CD4-positive, alpha-beta T cell (primary cell): ENCODE measurements around the gene ERP44. TPM values are rescaled to one million over a fixed set of nuclear protein-coding genes. Genes with fewer than 3 reads are reported as not detected.

Experiments
- ATAC-seq: fragments of 200-7000 bp; cut with Tn5 transposase; one replicate; pipeline ENCODE4 v1.10.0; 2022; ENCODE audit warnings: mild to moderate bottlenecking; ENCODE audit not compliant: poor library complexity
- CTCF ChIA-PET: fragments of 350-600 bp; sonication (Branson Sonifier 250); formaldehyde crosslinking; loops from one replicate; lab custom pipeline; 2021; ENCODE audit warnings: antibody characterized with exemption, inconsistent platforms; lab: Charles Lee
- POLR2A ChIA-PET: fragments of 350-600 bp; sonication (Branson Sonifier 250); formaldehyde crosslinking; loops from one replicate; lab custom pipeline; 2021; ENCODE audit warnings: antibody characterized with exemption, inconsistent platforms; lab: Charles Lee
- DNase-seq, 14 experiments: peaks; one replicate each; pipeline ENCODE4 v3.0.0-alpha.2; 2013 to 2020; ENCODE audit warnings: mixed read lengths in 2 of 14
- H3K27ac ChIP-seq, 2 donors: one replicate each; pipeline versions ENCODE4 v1.5.1 to v1.7.0; 2013; ENCODE audit warnings: low read length in 2 of 2, low read depth in 1 of 2, mild to moderate bottlenecking in 1 of 2
- H3K27me3 ChIP-seq, 2 experiments: 1 replicate in 1 of 2; 2 replicates in 1 of 2; pipeline versions ENCODE4 v1.6.1 to v1.7.0; 2013; ENCODE audit warnings: low read length in 2 of 2, control low read depth in 1 of 2, mild to moderate bottlenecking in 1 of 2, moderate library complexity in 1 of 2; ENCODE audit not compliant: insufficient read depth in 2 of 2, control insufficient read depth in 1 of 2
- H3K36me3 ChIP-seq: one replicate; pipeline ENCODE4 v1.6.1; 2013; ENCODE audit warnings: low read length, control low read depth; ENCODE audit not compliant: insufficient read depth
- H3K4me1 ChIP-seq: one replicate; pipeline ENCODE4 v1.6.1; 2013; ENCODE audit warnings: low read length, control low read depth; ENCODE audit not compliant: insufficient read depth
- H3K4me3 ChIP-seq: one replicate; pipeline ENCODE4 v1.5.1; 2013; ENCODE audit warnings: mild to moderate bottlenecking, low read length, moderate library complexity
- H3K9me3 ChIP-seq, 2 experiments: 1 replicate in 1 of 2; 2 replicates in 1 of 2; pipeline versions ENCODE4 v1.6.1 to v1.7.0; 2013; ENCODE audit warnings: low read length in 2 of 2, mild to moderate bottlenecking in 2 of 2, control low read depth in 1 of 2, moderate library complexity in 1 of 2; ENCODE audit not compliant: control insufficient read depth in 1 of 2, insufficient read depth in 1 of 2
- H3K27ac Mint-ChIP-seq: one replicate; pipeline ENCODE4 v1.8.0; 2020; ENCODE audit warnings: mixed read lengths
- H3K27me3 Mint-ChIP-seq: one replicate; pipeline ENCODE4 v1.8.0; 2021; ENCODE audit warnings: mixed read lengths
- H3K36me3 Mint-ChIP-seq: one replicate; pipeline ENCODE4 v1.8.0; 2021; ENCODE audit warnings: low read depth, mixed read lengths
- H3K4me1 Mint-ChIP-seq: one replicate; pipeline ENCODE4 v1.8.0; 2021; ENCODE audit warnings: low read depth, mixed read lengths
- H3K4me3 Mint-ChIP-seq: one replicate; pipeline ENCODE4 v1.8.0; 2020; ENCODE audit warnings: mild to moderate bottlenecking, mixed read lengths
- H3K9me3 Mint-ChIP-seq: one replicate; pipeline ENCODE4 v1.8.0; 2020; ENCODE audit warnings: mixed read lengths
- intact Hi-C, 2 experiments: fragments of 100-400 bp; cut with DNase I in 1 of 2; cut with micrococcal nuclease in 1 of 2; formaldehyde crosslinking; loops; one replicate each; pipeline versions ENCODE4 v1.15.1 to v1.9.0; 2023 to 2025; cut with DNase I, micrococcal nuclease
- total RNA-seq, 174 experiments: library from RNA in 2 of 174; stranded (reverse) in 2 of 174; gene quantifications; one replicate each; pipeline ENCODE4 v1.2.3 and lab custom pipeline; 2021 to 2026
- TF ChIP-seq, protein P1 (sequence below): fragments of 200-600 bp; IDR thresholded peaks from one replicate; pipeline ENCODE4 v1.8.0; 2022; ENCODE audit warnings: antibody characterized with exemption, mild to moderate bottlenecking

Gene ERP44
- total RNA-seq, 2 experiments from 2014 or later = 6.8 to 7.1 TPM

DNA sequence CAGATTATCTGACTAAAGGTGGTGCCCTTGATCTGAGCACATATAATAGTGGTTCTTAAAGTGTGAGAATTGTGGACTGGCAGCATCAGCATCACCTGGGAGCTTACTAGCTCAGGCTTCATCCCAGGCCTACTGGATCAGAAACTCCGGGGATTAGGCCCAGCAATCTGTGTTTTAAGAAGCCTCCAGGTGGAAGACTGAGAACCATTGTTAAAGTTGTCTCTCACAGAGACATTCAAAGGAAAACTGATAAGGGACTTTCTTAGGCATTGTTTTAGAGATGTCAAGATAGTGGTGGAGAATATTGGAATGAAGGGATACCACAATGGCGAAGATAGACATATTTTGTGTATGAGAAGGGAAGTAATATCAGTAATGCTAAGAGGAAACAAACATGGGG, 132.8 kb downstream of the ERP44 start:
- Mint-ChIP-seq H3K9me3 (no peaks in the 10 kb centered on the region), H3K27ac (no peak overlapping the region), H3K4me1 (no peaks in the 10 kb centered on the region), H3K27me3 (no peaks in the 10 kb centered on the region), H3K4me3 (no peak overlapping the region), H3K36me3 (peaks cover 83% of the 10 kb centered on the region)
- H3K4me3 ChIP-seq = no peak overlapping the region
- intact Hi-C loops = no loop called here
- no peaks in the 10 kb centered on the region for H3K27me3 ChIP-seq
- H3K4me1 ChIP-seq = no peaks in the 10 kb centered on the region
- POLR2A ChIA-PET = no interaction called here
- H3K36me3 ChIP-seq = peaks cover 52% of the 10 kb centered on the region
- H3K9me3 ChIP-seq = no peaks in the 10 kb centered on the region
- CTCF ChIA-PET = no interaction called here
- DNase-seq (no peak), ATAC-seq (no peak)
- H3K27ac ChIP-seq = no peak overlapping the region
- TF ChIP-seq, protein P1, sequence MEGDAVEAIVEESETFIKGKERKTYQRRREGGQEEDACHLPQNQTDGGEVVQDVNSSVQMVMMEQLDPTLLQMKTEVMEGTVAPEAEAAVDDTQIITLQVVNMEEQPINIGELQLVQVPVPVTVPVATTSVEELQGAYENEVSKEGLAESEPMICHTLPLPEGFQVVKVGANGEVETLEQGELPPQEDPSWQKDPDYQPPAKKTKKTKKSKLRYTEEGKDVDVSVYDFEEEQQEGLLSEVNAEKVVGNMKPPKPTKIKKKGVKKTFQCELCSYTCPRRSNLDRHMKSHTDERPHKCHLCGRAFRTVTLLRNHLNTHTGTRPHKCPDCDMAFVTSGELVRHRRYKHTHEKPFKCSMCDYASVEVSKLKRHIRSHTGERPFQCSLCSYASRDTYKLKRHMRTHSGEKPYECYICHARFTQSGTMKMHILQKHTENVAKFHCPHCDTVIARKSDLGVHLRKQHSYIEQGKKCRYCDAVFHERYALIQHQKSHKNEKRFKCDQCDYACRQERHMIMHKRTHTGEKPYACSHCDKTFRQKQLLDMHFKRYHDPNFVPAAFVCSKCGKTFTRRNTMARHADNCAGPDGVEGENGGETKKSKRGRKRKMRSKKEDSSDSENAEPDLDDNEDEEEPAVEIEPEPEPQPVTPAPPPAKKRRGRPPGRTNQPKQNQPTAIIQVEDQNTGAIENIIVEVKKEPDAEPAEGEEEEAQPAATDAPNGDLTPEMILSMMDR = no peak

DNA sequence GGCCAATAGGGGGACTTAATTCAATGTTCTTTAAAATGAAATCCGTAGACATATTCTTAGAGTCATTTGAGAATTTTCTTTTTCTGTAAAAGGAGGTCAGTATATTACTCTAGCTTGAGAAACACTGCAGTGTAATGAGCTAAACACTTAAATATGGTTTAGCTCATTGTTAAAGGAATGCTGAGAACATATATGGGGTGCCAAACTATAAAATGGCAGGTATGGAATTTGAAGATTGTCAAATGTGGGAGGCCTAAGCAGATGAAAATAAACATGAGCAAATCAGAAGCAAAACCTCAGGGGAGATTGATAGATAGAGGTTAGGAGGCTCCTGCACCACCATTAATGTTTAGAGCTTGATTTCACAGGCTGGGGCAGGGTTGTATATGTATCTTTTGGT, 134.5 kb downstream of the ERP44 start:
- ChIA-PET CTCF (no interaction called here), POLR2A (no interaction called here)
- ATAC-seq (no peak), DNase-seq (no peak)
- Histone ChIP-seq H3K4me1 (no peaks in the 10 kb centered on the region), H3K4me3 (no peak overlapping the region), H3K27me3 (no peaks in the 10 kb centered on the region), H3K9me3 (no peaks in the 10 kb centered on the region), H3K36me3 (peaks cover 64% of the 10 kb centered on the region), H3K27ac (no peak overlapping the region)
- TF ChIP-seq, protein P1 = no peak
- H3K27me3 Mint-ChIP-seq = no peaks in the 10 kb centered on the region
- H3K4me3 Mint-ChIP-seq = no peak overlapping the region
- H3K9me3 Mint-ChIP-seq = no peaks in the 10 kb centered on the region
- H3K4me1 Mint-ChIP-seq = no peaks in the 10 kb centered on the region
- H3K27ac Mint-ChIP-seq = no peak overlapping the region
- intact Hi-C loops = no loop called here
- peaks cover 81% of the 10 kb centered on the region for H3K36me3 Mint-ChIP-seq

DNA sequence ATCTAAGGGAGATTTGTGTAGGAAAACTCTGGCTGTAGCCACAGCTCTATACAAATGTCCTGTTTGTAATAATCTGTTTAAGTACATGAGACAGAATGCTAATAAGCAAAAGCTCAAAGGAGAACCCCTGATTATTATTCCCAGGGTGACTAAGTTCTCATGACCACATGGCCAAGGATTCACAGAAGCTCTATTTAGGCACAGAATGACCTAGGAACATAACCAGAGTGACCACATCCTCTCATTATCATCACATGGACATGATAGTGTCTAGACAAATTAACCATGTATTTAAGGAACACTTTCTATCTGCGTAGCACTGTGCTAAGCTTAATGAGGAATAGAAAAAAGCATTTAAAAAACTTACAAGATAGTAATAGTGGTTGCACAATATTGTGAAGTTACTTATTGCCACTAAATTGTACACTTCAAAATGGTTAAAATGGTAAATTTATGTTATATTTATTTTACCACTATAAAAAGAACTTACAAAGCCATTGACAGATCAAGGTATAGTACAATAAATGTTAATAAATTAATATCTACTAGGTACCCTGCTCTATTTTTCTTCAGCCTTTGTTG, 136.0 kb downstream of the ERP44 start:
- no peaks in the 10 kb centered on the region for H3K9me3 Mint-ChIP-seq
- CTCF ChIA-PET = no interaction called here
- peaks cover 81% of the 10 kb centered on the region for H3K36me3 Mint-ChIP-seq
- Histone ChIP-seq H3K4me3 (no peak overlapping the region), H3K36me3 (peaks cover 57% of the 10 kb centered on the region), H3K27me3 (no peaks in the 10 kb centered on the region), H3K27ac (no peak overlapping the region), H3K4me1 (no peaks in the 10 kb centered on the region), H3K9me3 (no peaks in the 10 kb centered on the region)
- no peak for ATAC-seq
- DNase-seq = no peak
- POLR2A ChIA-PET = no interaction called here
- no peaks in the 10 kb centered on the region for H3K27me3 Mint-ChIP-seq
- no peaks in the 10 kb centered on the region for H3K4me1 Mint-ChIP-seq
- intact Hi-C loops = no loop called here
- TF ChIP-seq, protein P1 = no peak
- H3K27ac Mint-ChIP-seq = no peak overlapping the region
- no peak overlapping the region for H3K4me3 Mint-ChIP-seq
